Tongue (tissue), 2 donors: ENCODE data around the gene ARHGAP27. TPM values are rescaled to one million over a fixed set of nuclear protein-coding genes. Genes with fewer than 3 reads are reported as not detected.
A peak's percentile ranks its signal among the peaks of the same experiment; 100 is the strongest.
"Not testable (repeated sequence)": the region's sequence is repeated elsewhere in the genome, so short reads cannot be mapped to it uniquely, and the experiment has no call there.

Experiments
- DNase-seq: peaks from one replicate; pipeline ENCODE4 v3.0.0-alpha.2; 2015
- total RNA-seq: library from RNA; depleted of rRNA; stranded (reverse); fragments of >200 nt; gene quantifications from one replicate; pipeline ENCODE4 v1.2.3, GENCODE V29; 2014

Gene ARHGAP27, protein sequence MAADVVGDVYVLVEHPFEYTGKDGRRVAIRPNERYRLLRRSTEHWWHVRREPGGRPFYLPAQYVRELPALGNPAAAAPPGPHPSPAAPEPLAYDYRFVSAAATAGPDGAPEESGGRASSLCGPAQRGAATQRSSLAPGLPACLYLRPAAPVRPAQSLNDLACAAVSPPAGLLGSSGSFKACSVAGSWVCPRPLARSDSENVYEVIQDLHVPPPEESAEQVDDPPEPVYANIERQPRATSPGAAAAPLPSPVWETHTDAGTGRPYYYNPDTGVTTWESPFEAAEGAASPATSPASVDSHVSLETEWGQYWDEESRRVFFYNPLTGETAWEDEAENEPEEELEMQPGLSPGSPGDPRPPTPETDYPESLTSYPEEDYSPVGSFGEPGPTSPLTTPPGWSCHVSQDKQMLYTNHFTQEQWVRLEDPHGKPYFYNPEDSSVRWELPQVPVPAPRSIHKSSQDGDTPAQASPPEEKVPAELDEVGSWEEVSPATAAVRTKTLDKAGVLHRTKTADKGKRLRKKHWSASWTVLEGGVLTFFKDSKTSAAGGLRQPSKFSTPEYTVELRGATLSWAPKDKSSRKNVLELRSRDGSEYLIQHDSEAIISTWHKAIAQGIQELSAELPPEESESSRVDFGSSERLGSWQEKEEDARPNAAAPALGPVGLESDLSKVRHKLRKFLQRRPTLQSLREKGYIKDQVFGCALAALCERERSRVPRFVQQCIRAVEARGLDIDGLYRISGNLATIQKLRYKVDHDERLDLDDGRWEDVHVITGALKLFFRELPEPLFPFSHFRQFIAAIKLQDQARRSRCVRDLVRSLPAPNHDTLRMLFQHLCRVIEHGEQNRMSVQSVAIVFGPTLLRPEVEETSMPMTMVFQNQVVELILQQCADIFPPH
- total RNA-seq, result 37.3 TPM

DNA sequence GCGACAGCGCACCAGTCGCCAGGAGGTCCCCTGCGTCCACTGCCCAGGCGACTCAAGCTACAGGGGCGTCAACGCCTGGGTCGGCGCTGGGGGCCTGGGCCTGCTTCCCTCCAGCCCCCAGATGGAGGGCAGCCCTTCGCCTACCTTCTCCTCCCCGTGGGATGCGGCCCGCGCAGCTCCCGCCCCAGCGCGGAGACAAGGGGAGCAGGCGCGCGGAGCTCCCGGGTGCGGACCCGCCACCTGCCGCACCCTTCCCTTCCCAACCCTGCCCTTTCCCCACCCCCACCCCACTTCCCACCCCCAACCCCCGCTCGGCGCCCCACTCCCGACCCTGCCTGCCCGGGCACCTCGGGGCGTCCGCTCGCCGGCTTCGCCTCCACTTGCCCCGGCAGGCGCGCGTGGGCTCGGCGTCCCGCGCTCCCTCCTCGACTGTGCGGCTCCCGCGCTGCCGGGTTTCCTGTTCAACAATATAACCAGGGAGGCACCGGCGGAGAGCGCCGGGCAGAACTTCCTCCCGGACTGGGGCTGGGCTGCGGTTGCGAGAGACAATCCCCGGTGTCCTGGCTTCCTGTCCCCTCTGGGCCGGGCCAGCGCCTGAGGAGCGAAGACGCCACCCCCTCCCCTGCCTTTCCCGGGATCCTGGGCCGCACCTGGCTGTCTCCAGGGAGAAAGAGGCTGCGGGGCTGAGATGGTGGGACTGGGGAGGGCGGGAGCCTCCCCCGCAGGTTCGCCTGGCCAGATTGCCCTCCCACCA is at the start of gene ARHGAP27:
Gene ARHGAP27 (minus strand): TSS at position 466 of the 754 bp plus-strand sequence. CDS start 2,591 bp downstream, outside the sequence.
- DNase-seq, result peak; percentile 26

DNA sequence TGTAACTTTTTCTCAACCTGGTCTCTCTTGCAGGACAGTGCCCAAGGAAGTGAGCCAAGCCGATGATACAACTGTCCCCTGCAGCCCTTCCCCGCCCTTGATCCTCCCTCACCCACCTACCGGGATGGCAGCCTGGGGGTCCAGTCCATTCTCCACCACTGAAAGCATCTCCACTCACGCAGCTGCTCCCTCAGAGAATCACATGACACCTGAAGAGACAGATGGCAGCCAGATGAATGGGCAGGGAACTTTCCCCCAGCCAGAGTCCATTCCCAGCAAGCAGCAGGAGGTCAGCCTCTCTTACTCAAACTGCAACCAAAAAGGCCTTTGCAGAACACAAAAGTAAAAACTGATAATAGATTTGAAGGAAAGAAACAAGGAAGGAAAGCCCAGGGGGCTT is 49.6 kb upstream of the ARHGAP27 start:
- not testable (repeated sequence) for DNase-seq

GRCh38 chr17:45475436-45475835 is 42.8 kb upstream of the ARHGAP27 start:
- DNase-seq, result not testable (repeated sequence)

DNA sequence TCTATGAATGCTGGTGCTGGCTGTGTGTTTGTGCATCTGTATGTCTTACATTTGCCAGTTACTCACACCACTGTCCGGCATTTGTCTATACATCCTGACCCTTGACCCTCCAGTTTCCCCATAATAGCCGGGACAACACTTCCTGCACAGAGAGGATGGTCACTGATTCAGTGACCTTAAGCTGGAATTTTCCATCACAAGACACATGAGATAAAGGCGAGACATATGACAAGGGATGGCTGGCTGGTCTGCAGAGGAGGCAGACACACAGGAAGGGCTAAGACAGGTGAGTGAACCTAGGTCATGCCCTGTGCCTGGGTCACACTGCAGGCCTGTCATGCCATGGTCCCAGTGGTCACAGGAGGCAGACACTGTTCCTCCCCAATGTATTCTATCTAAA is 39.6 kb upstream of the ARHGAP27 start:
- DNase-seq, result not testable (repeated sequence)

DNA sequence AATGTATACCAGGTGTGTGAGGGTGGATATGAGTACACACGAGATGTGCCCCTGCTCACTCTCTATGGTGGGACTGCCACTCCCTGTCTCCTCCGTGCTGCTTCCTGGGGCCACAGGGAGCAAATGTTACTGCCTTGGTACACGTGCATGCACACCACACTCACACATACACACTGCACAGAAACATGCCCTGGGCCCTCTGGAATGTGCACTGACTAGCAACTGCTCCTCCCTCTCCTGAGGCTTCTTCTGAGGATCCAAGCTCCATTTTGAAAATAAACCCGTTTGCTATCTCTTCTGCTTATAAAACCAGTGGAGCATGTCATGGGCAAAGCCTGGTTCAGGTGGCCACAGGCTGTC is 36.5 kb upstream of the ARHGAP27 start:
- DNase-seq, result not testable (repeated sequence)

- not testable (repeated sequence) for DNase-seq
These were observed 35.9 kb upstream of the ARHGAP27 start for GRCh38 chr17:45468293-45469203.

DNA sequence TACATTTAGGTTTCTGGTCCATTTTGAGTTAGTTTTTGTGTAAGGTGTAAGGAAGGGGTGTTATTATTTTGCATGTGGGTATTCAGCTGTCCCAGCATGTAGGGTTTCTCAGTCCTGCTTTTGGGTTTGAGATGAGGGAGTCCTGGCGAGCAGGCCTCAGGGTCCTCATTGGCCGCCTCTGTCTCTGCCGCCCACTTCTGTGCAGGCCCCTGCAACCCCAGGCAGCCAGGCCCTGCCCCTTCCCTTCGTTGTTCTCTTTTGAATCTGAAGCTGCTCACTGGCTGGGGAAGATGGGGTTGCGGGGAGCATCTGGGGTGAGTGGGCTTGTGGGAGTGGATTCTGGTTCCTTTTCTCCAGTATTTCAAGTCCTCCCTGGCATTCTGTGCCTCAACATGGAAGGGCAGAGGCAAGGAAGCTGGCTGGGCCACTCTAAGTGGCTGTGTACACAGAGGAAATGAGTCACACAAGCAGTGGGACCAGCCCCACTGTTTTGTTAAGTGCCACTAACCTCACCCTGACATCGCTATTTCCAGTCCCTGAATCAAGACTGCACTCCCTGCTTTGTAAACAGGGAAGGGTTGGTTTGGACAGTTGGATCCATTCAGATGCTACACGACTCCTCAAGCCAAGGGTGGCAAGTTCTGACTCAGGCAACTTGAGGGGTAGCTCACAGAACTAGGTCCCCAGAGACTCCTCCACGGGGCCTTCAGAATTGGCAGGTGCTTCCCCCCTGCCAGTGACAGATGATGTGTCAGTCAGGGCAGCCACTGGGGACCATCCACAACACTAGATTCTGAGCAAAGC is 29.1 kb upstream of the ARHGAP27 start:
- not testable (repeated sequence) for DNase-seq

DNA sequence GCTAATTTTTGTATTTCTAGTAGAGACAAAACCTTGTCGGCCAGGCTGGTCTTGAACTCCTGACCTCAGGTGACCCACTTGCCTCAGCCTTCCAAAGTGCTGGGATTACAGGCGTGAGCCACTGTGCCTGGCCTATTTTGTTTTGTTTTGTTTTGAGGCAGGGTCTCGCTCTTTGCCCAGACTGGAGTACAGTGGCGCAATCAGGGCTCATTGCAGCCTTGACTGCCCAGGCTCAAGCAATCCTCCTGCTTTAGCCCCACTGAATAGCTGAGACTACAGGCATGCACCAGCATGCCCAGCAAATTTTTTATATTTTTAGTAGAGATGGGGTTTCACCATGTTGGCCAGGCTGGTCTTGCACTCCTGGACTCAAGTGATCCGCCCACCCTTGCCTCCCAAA is 27.8 kb upstream of the ARHGAP27 start:
- DNase-seq, result not testable (repeated sequence)

- not testable (repeated sequence) for DNase-seq
These were observed 21.7 kb upstream of the ARHGAP27 start for GRCh38 chr17:45454341-45454740.

DNA sequence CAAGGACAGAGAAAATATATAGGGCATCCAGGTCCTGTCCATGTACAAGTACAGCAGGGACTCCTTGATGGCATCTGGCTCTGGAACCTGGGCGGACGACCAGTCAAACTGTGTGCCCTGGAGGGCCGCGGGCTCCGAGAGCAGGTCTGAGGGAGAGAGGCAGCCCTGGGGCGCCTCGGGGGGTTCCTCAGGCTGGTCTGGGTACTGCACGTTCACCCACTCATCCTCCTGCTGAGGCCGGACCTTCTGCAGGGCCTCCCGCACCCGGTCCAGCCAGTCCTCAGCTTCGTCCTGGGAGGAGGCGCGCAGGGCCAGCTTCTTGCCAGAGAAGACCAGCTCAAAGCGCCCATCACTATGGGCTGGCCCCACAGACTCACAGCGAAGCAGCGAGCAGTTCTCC is 21.1 kb upstream of the ARHGAP27 start:
- not testable (repeated sequence) for DNase-seq

- not testable (repeated sequence) for DNase-seq
These were observed 20.5 kb upstream of the ARHGAP27 start for GRCh38 chr17:45453225-45453534.

DNA sequence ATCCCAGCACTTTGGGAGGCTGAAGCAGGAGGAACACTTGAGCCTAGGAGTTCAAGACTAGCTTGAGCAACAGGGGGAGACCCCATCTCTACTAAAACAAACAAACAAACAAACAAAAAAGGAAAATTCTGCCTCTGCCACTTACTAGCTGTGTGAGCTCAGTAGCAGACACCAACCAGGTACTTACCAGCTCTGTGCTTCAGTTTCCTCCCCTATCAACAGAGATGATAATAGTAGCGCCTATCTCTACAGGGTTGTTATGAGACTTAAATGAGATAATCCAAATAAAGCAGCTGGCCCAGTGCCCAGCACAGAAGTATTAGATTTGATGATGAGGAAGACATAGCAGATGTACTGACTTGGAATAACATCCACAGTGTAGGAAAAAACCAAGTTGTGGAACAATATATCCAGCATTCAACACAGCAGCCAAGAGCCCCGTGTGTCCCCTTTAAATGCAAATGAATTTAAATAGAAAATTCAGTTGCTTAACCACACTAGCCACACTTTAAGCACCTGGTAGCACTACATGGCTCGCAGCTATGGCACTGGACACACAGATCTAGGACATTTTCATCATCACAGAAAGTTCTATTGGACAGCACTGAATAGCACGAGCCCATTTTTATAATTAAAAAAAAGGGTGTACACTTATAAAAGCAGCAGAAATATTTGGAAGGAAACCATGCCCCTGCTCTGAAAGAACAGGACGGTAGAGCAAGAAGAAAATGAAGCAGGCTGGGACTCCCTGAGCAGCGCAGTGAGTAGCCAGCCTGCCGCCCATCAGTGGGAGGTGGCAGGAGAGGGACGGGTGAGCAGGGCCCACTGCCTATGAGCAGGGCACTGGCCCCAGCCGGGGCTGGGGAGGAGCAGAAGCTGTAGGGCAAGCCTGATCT is 19.9 kb upstream of the ARHGAP27 start:
- not testable (repeated sequence) for DNase-seq

DNA sequence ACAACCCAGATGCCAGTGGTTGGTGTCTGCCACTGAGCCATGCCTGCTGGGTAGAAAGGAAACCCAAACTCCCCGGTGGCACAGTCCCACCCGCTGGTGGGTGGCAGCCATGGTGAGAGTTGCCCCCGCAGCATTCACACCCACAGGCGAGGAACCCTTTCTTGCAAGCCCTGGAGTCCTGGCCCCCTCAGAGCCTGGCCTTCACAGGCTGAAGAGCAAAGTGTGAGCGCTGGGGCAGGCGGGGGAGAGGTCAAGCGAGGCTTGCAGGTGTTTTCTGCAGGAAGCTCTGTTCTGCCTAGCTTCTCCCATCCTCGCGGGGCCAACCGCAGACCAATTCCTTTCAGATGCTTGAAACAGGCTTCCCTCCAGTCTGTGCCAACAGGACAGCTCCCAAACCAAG is 19.0 kb upstream of the ARHGAP27 start:
- DNase-seq, result not testable (repeated sequence)

DNA sequence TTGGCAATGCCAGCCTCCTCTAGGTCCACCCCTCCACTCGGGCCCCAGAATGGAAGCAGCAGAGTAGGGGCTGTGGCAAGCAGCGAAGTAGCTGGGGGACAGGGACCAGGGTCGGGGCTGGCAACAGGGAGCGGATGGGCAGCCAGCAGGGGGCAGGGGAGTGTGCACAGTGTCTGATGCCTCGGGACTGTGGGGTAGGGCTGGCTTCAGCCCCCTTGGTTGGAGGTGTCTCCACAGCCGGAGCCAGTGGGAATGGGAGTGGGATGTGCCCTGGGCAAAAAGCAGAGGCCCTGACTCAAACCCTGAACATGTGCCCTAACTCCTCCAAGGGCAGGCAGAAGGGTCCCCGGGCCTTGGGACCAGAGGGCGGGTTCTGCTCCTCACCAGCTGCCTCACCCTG is 18.5 kb upstream of the ARHGAP27 start:
- no peak for DNase-seq

GRCh38 chr17:45449708-45450329 is 17.1 kb upstream of the ARHGAP27 start:
- not testable (repeated sequence) for DNase-seq

GRCh38 chr17:45449260-45449659 is 16.6 kb upstream of the ARHGAP27 start:
- not testable (repeated sequence) for DNase-seq

GRCh38 chr17:45448483-45448882 is 15.8 kb upstream of the ARHGAP27 start:
- DNase-seq, result not testable (repeated sequence)

- not testable (repeated sequence) for DNase-seq
These were observed 15.4 kb upstream of the ARHGAP27 start for GRCh38 chr17:45448066-45448465.

DNA sequence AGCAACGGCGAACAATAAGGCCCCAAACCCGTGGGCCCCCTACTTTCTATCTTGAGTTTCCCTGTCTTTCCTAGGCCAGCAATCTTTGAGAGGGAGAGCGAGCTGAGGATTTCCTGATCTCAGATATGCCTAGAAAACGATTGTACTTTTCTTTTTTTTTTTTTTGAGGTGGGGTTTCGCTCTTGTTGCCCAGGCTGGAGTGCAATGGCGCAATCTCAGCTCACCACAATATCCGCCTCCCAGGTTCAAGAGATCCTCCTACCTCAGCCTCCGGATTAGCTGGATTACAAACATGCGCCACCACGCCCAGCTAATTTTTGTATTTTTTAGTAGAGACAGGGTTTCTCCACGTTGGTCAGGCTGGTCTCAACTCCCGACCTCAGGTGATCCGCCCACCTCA is 15.0 kb upstream of the ARHGAP27 start:
- not testable (repeated sequence) for DNase-seq
